Peyer's patch (tissue), 4 donors: ENCODE data around the gene IQCH. TPM values are rescaled to one million over a fixed set of nuclear protein-coding genes. Genes with fewer than 3 reads are reported as not detected.

Experiments used
- DNase-seq, 3 donors: peaks; one replicate each; pipeline ENCODE4 v3.0.0-alpha.2; 2017 to 2019
- H3K27ac ChIP-seq, 4 donors: fragments of 200-600 bp; sonication (generic); one replicate each; pipeline ENCODE4 v1.5.1; 2016 to 2019
- H3K27me3 ChIP-seq, 2 donors: fragments of 200-600 bp; sonication (generic); one replicate each; pipeline ENCODE4 v1.5.1; 2019
- H3K36me3 ChIP-seq, 3 donors: fragments of 200-600 bp; sonication (generic); one replicate each; pipeline ENCODE4 v1.5.1; 2016 to 2019
- H3K4me1 ChIP-seq, 4 donors: fragments of 200-600 bp; sonication (generic); one replicate each; pipeline ENCODE4 v1.5.1; 2016 to 2019
- H3K4me3 ChIP-seq, 4 donors: fragments of 200-600 bp; sonication (generic); 1 replicate in 3 of 4; 2 replicates in 1 of 4; pipeline ENCODE4 v1.5.1; 2016 to 2019; ENCODE audit warnings: mild to moderate bottlenecking in 1 of 4
- H3K9me3 ChIP-seq, 4 donors: fragments of 200-600 bp; sonication (generic); one replicate each; pipeline ENCODE4 v1.5.1; 2016 to 2019; ENCODE audit warnings: mild to moderate bottlenecking in 1 of 4
- CTCF ChIP-seq, 6 experiments: fragments of 450-650 bp in 4 of 6; fragments of 200-600 bp in 2 of 6; sonication (generic) in 1 of 6; IDR thresholded peaks; one replicate each; pipeline ENCODE4 v1.5.1; 2017 to 2019; ENCODE audit warnings: antibody characterized with exemption in 6 of 6, mild to moderate bottlenecking in 3 of 6, moderate library complexity in 1 of 6
- POLR2A ChIP-seq, 2 donors: fragments of 450-650 bp; IDR thresholded peaks; one replicate each; pipeline ENCODE4 v1.5.1; 2017; ENCODE audit warnings: antibody characterized with exemption in 2 of 2, mild to moderate bottlenecking in 2 of 2, moderate library complexity in 2 of 2
- total RNA-seq, 4 donors: library from RNA; depleted of rRNA; stranded (reverse); fragments of >200 nt; gene quantifications; one replicate each; pipeline ENCODE4 v1.1.0, GENCODE V29; 2016

IQCH gene
- total RNA-seq, 4 donors from 2014 or later, result 0.53 to 1.2 (median 0.88) TPM

GRCh38 chr15:67321352-67321751, 66.8 kb downstream of the IQCH start:
- no peak for TF ChIP-seq CTCF (IDR thresholded peaks at IDR 0.05)
- no peak for TF ChIP-seq POLR2A (IDR thresholded peaks at IDR 0.05)
- Histone ChIP-seq H3K9me3 (no peaks in the 10 kb centered on the region), H3K36me3 (no peaks in the 10 kb centered on the region), H3K27ac (no peak overlapping the region), H3K4me3 (no peak overlapping the region), H3K27me3 (no peaks in the 10 kb centered on the region), H3K4me1 (no peaks in the 10 kb centered on the region)
- DNase-seq, result no peak

- Histone ChIP-seq H3K4me3 (no peak overlapping the region), H3K27ac (no peak overlapping the region), H3K27me3 (no peaks in the 10 kb centered on the region), H3K4me1 (no peaks in the 10 kb centered on the region), H3K9me3 (peaks cover 0 to 5% (median 0%) of the 10 kb centered on the region in 4 donors), H3K36me3 (no peaks in the 10 kb centered on the region)
- no peak for DNase-seq
- TF ChIP-seq CTCF (IDR thresholded peaks at IDR 0.05) (no peak), POLR2A (IDR thresholded peaks at IDR 0.05) (no peak)
Observed at GRCh38 chr15:67322481-67322880, 67.9 kb downstream of the IQCH start.

- no peak for DNase-seq
- TF ChIP-seq CTCF (IDR thresholded peaks at IDR 0.05) (no peak), POLR2A (IDR thresholded peaks at IDR 0.05) (no peak)
- peaks cover 0 to 7% (median 0%) of the 10 kb centered on the region in 4 donors for H3K9me3 ChIP-seq
Observed at GRCh38 chr15:67327312-67327711, 72.7 kb downstream of the IQCH start.

GRCh38 chr15:67327737-67328136, 73.2 kb downstream of the IQCH start:
- Histone ChIP-seq H3K36me3 (no peaks in the 10 kb centered on the region), H3K27me3 (no peaks in the 10 kb centered on the region), H3K4me1 (no peaks in the 10 kb centered on the region), H3K27ac (no peak overlapping the region), H3K9me3 (peaks cover 0 to 7% (median 0%) of the 10 kb centered on the region in 4 donors), H3K4me3 (no peak overlapping the region)
- no peak for TF ChIP-seq POLR2A (IDR thresholded peaks at IDR 0.05)
- TF ChIP-seq CTCF (IDR thresholded peaks at IDR 0.05), result no peak
- no peak for DNase-seq

More at GRCh38 chr15:67327312-67327711, 72.7 kb downstream of the IQCH start:
- H3K36me3 ChIP-seq, result no peaks in the 10 kb centered on the region
- H3K4me1 ChIP-seq, result no peaks in the 10 kb centered on the region
- H3K4me3 ChIP-seq, result no peak overlapping the region
- H3K27me3 ChIP-seq, result no peaks in the 10 kb centered on the region
- no peak overlapping the region for H3K27ac ChIP-seq

- H3K4me1 ChIP-seq, result no peaks in the 10 kb centered on the region
- H3K4me3 ChIP-seq, result no peak overlapping the region
- H3K27me3 ChIP-seq, result no peaks in the 10 kb centered on the region
- H3K9me3 ChIP-seq, result peaks cover 0 to 7% (median 0%) of the 10 kb centered on the region in 4 donors
- TF ChIP-seq CTCF (IDR thresholded peaks at IDR 0.05) (no peak), POLR2A (IDR thresholded peaks at IDR 0.05) (no peak)
- no peak for DNase-seq
- H3K27ac ChIP-seq, result no peak overlapping the region
- H3K36me3 ChIP-seq, result no peaks in the 10 kb centered on the region
Observed at GRCh38 chr15:67329984-67330733, 75.6 kb downstream of the IQCH start.
